HepG2 (cell line): ENCODE data around the gene LRPPRC. TPM values are rescaled to one million over a fixed set of nuclear protein-coding genes. Genes with fewer than 3 reads are reported as not detected.

ENCODE experiments used
- ATAC-seq: fragments of 200-7000 bp; cut with Tn5 transposase; 3 replicates; pipeline ENCODE4 v1.9.1; 2020; ENCODE audit warnings: mild to moderate bottlenecking, moderate library complexity
- BruUV-seq: library from RNA; stranded (reverse); fragments of 400-500 nt; replicated peaks from 2 replicates; lab custom pipeline; 2021; lab: Mats Ljungman, UMichigan
- CTCF ChIA-PET: fragments of 300-600 bp; formaldehyde crosslinking; extraction: SDS; loops from one replicate; lab custom pipeline; 2021; ENCODE audit warnings: low total read pairs, inconsistent platforms, low intra/inter-chr PET ratio; lab: Yijun Ruan, JAX
- POLR2A ChIA-PET: fragments of 350-600 bp; sonication (Branson Sonifier 250); formaldehyde crosslinking; loops from one replicate; lab custom pipeline; 2020; ENCODE audit warnings: antibody characterized with exemption, inconsistent platforms; lab: Yijun Ruan, JAX
- DNase-seq: peaks from one replicate; pipeline ENCODE4 v3.0.0-alpha.2; 2015; ENCODE audit warnings: low spot score
- FAIRE-seq: peaks from 3 replicates; lab custom pipeline; 2011; peaks lifted over from hg19 to GRCh38; lab: Jason Lieb, UNC
- H2AFZ ChIP-seq: one replicate; pipeline ENCODE4 v1.6.1; 2011; ENCODE audit warnings: low read length, inconsistent platforms
- H3K27ac ChIP-seq: fragments of 300-600 bp; 3 replicates; pipeline ENCODE4 v1.8.0; 2011; ENCODE audit warnings: mixed run types, mild to moderate bottlenecking, mixed read lengths, low read length, inconsistent platforms; ENCODE audit not compliant: insufficient read depth; ENCODE audit errors: extremely low read length
- H3K27me3 ChIP-seq, 2 experiments: fragments of 200-600 bp in 1 of 2; 2 replicates in 1 of 2; 3 replicates in 1 of 2; pipeline versions ENCODE4 v1.6.0 to v1.8.0; 2011; ENCODE audit warnings: low read length in 2 of 2, mild to moderate bottlenecking in 2 of 2, moderate library complexity in 2 of 2, inconsistent platforms in 1 of 2; ENCODE audit not compliant: insufficient read depth in 2 of 2, control insufficient read depth in 1 of 2
- H3K36me3 ChIP-seq, 2 experiments: fragments of 200-600 bp in 1 of 2; replicated peaks in 1 of 2; 2 replicates in 1 of 2; 3 replicates in 1 of 2; pipeline versions ENCODE4 v1.5.1 to v1.8.0; 2011; ENCODE audit warnings: low read length in 2 of 2, inconsistent platforms in 1 of 2; ENCODE audit not compliant: insufficient read depth in 2 of 2, control insufficient read depth in 1 of 2
- H3K4me1 ChIP-seq: 2 replicates; pipeline ENCODE4 v1.5.1; 2012; ENCODE audit warnings: low read length, inconsistent platforms; ENCODE audit not compliant: insufficient read depth
- H3K4me2 ChIP-seq: 2 replicates; pipeline ENCODE4 v1.6.0; 2011; ENCODE audit warnings: low read depth, low read length, inconsistent platforms
- H3K4me3 ChIP-seq, 3 experiments: fragments of 200-600 bp in 1 of 3; sonication (generic), shearing (Covaris generic) in 1 of 3; replicated peaks in 1 of 3; 2 replicates each; pipeline ENCODE4 v1.5.1; 2011 to 2016; ENCODE audit warnings: low read length in 3 of 3, inconsistent platforms in 2 of 3, low read depth in 2 of 3, mild to moderate bottlenecking in 2 of 3, control low read depth in 1 of 3, mixed read lengths in 1 of 3; ENCODE audit not compliant: insufficient read depth in 1 of 3
- H3K79me2 ChIP-seq: one replicate; pipeline ENCODE4 v1.6.1; 2011; ENCODE audit warnings: low read length, inconsistent platforms; ENCODE audit not compliant: insufficient read depth
- H3K9ac ChIP-seq: 2 replicates; pipeline ENCODE4 v1.6.0; 2011; ENCODE audit warnings: mild to moderate bottlenecking, low read depth, low read length, inconsistent platforms; ENCODE audit not compliant: insufficient read depth
- H3K9me3 ChIP-seq: 2 replicates; pipeline ENCODE4 v1.5.1; 2012; ENCODE audit warnings: mild to moderate bottlenecking, low read length
- H4K20me1 ChIP-seq: 2 replicates; pipeline ENCODE4 v1.6.0; 2011; ENCODE audit warnings: inconsistent platforms, mild to moderate bottlenecking, low read length, moderate library complexity; ENCODE audit not compliant: insufficient read depth
- ATF5 ChIP-seq: sonication (generic); formaldehyde crosslinking; IDR thresholded peaks from 2 replicates; pipeline ENCODE4 v1.4.0; 2020; ENCODE audit warnings: mild to moderate bottlenecking, low read depth, missing genetic modification reagents
- FIP1L1 ChIP-seq: fragments of 200-400 bp; formaldehyde crosslinking; IDR thresholded peaks from 2 replicates; pipeline ENCODE4 v1.6.1; 2018; ENCODE audit warnings: low read depth, mild to moderate bottlenecking, low read length, moderate library complexity, borderline replicate concordance; ENCODE audit not compliant: insufficient read depth
- GZF1 ChIP-seq: sonication (generic); formaldehyde crosslinking; IDR thresholded peaks from 2 replicates; pipeline ENCODE4 v1.5.1; 2020; ENCODE audit warnings: mild to moderate bottlenecking, missing genetic modification reagents
- HHEX ChIP-seq: IDR thresholded peaks from 2 replicates; pipeline ENCODE4 v1.6.1; 2016; ENCODE audit warnings: control low read depth
- HMGXB4 ChIP-seq, 2 experiments: sonication (generic) in 1 of 2; formaldehyde crosslinking in 1 of 2; IDR thresholded peaks; 2 replicates each; pipeline versions ENCODE4 v1.4.0 to v1.6.1; 2018 to 2020; ENCODE audit warnings: missing genetic modification reagents in 2 of 2, borderline replicate concordance in 1 of 2, low read depth in 1 of 2, mild to moderate bottlenecking in 1 of 2, missing biosample characterization in 1 of 2
- NKX3-1 ChIP-seq: sonication (generic); formaldehyde crosslinking; IDR thresholded peaks from 2 replicates; pipeline ENCODE4 v1.5.0; 2020; ENCODE audit warnings: missing genetic modification reagents
- PCBP1 ChIP-seq: fragments of 200-400 bp; formaldehyde crosslinking; IDR thresholded peaks from 2 replicates; pipeline ENCODE4 v1.6.1; 2017; ENCODE audit warnings: mild to moderate bottlenecking, low read depth, low read length, borderline replicate concordance
- RBFOX2 ChIP-seq: fragments of 200-400 bp; formaldehyde crosslinking; IDR thresholded peaks from 2 replicates; pipeline ENCODE4 v1.6.1; 2017; ENCODE audit warnings: low read depth, mild to moderate bottlenecking, low read length
- STAT5B ChIP-seq: sonication (generic); formaldehyde crosslinking; IDR thresholded peaks from 2 replicates; pipeline ENCODE4 v1.4.0; 2020; ENCODE audit warnings: missing genetic modification reagents
- XRCC5 ChIP-seq: fragments of 200-400 bp; formaldehyde crosslinking; optimal IDR thresholded peaks from 2 replicates; pipeline ENCODE3; 2017; ENCODE audit warnings: mild to moderate bottlenecking, low read length
- ZFY ChIP-seq: sonication (generic); formaldehyde crosslinking; IDR thresholded peaks from 2 replicates; pipeline ENCODE4 v1.4.0; 2020; ENCODE audit warnings: missing genetic modification reagents
- ZNF160 ChIP-seq: sonication (generic); formaldehyde crosslinking; IDR thresholded peaks from 2 replicates; pipeline ENCODE4 v1.8.0; 2022; ENCODE audit warnings: mild to moderate bottlenecking, inconsistent platforms, missing genetic modification reagents
- ZNF567 ChIP-seq: sonication (generic); formaldehyde crosslinking; IDR thresholded peaks from 2 replicates; pipeline ENCODE4 v1.8.1; 2023; ENCODE audit warnings: mild to moderate bottlenecking, missing genetic modification reagents, borderline replicate concordance
- ZNF580 ChIP-seq: IDR thresholded peaks from 2 replicates; pipeline ENCODE4 v1.6.1; 2016; ENCODE audit warnings: low read depth, borderline replicate concordance
- whole genome bisulfite sequencing: methylation state at CpG from one replicate; pipeline ENCODE4 v1.1.6; 2017; ENCODE audit warnings: low lambda C conversion rate; 5-methylcytosine and 5-hydroxymethylcytosine counted together
- in situ Hi-C: cut with HindIII; loops from 2 replicates; pipeline ENCODE4 v1.10.0; 2017; ENCODE audit warnings: low pct_unique_long_range_greater_than_20kb; ENCODE audit not compliant: extremely low pct_ligation_motif_present
- intact Hi-C: fragments of 100-400 bp; cut with micrococcal nuclease; formaldehyde crosslinking; loops from one replicate; pipeline ENCODE4 v1.10.0; 2022; ENCODE audit not compliant: unreplicated experiment
- polyA plus RNA-seq, 8 experiments: library from polyadenylated mRNA; depleted of rRNA in 3 of 8; stranded (reverse) in 7 of 8; unstranded in 1 of 8; fragments of >200 nt; fragmentation: Illumina TruSeq in 4 of 8; extraction: Trizol in 4 of 8; gene quantifications; 2 replicates each; pipeline versions ENCODE4 v1.2.1 to v1.2.3, GENCODE V29; 2011 to 2016; ENCODE audit warnings: low read depth in 4 of 8, missing spikeins in 1 of 8, mixed read lengths in 1 of 8; ENCODE audit not compliant: insufficient read depth in 1 of 8
- total RNA-seq, 5 experiments: library from RNA; depleted of rRNA; stranded (reverse); fragments of >200 nt; fragmentation: Illumina TruSeq; extraction: Trizol; gene quantifications; 2 replicates each; pipeline ENCODE4 v1.2.3, GENCODE V29; 2016; ENCODE audit warnings: low read depth in 1 of 5

Gene LRPPRC
- total and polyA plus RNA-seq, 2 of the 13 experiments (the other 11 are each of a cell fraction or from before 2014, with no cell fraction given), result 117 to 167 TPM

GRCh38 chr2:43927442-43927841 is 68.3 kb downstream of the LRPPRC start:
- Histone ChIP-seq H3K9ac (no peak overlapping the region), H3K27me3 (no peaks in the 10 kb centered on the region), H3K27ac (no peak overlapping the region), H3K79me2 (no peaks in the 10 kb centered on the region), H3K4me2 (no peak overlapping the region), H3K4me3 (no peak overlapping the region), H3K9me3 (no peaks in the 10 kb centered on the region), H4K20me1 (no peaks in the 10 kb centered on the region), H3K36me3 (peaks cover 13 to 76% of the 10 kb centered on the region in 2 experiments), H2AFZ (no peak overlapping the region), H3K4me1 (no peaks in the 10 kb centered on the region)
- ChIA-PET CTCF (no interaction called here), POLR2A (no interaction called here)
- no peak for DNase-seq
- TF ChIP-seq HHEX (CRISPR knock-in tag), result no peak
- WGBS, result 97% methylated on average over 4 of the region's 4 CpGs
- intact Hi-C loops (no loop called here), in situ Hi-C loops (no loop called here)
- no peak for ATAC-seq
- BruUV-seq, result no TSS peak
- FAIRE-seq, result no peak

- no peak for ATAC-seq
- CTCF ChIA-PET, result no interaction called here
- no peaks in the 10 kb centered on the region for H3K9me3 ChIP-seq
- no peaks in the 10 kb centered on the region for H3K4me1 ChIP-seq
- no peak for TF ChIP-seq NKX3-1
- no peak for TF ChIP-seq ZFY (CRISPR knock-in tag)
- no peak for TF ChIP-seq ZNF160 (CRISPR knock-in tag)
- TF ChIP-seq RBFOX2, result no peak
- no peak for TF ChIP-seq ATF5 (CRISPR knock-in tag)
- TF ChIP-seq PCBP1, result no peak
- no peak for TF ChIP-seq GZF1 (CRISPR knock-in tag)
- TF ChIP-seq HMGXB4 (CRISPR knock-in tag; IDR thresholded peaks at IDR 0.05; ENCODE audit: borderline replicate concordance in 1 of 2, low read depth in 1 of 2), result no peak
- no peak for TF ChIP-seq STAT5B (CRISPR knock-in tag)
- no peak for TF ChIP-seq FIP1L1
- no peak for TF ChIP-seq ZNF580 (CRISPR knock-in tag)
- no peak for TF ChIP-seq ZNF567 (CRISPR knock-in tag)
- no peak for TF ChIP-seq XRCC5
- TF ChIP-seq, all 625 proteins: peak for 0
- Histone ChIP-seq H3K27me3 (no peaks in the 10 kb centered on the region), H2AFZ (no peak overlapping the region), H4K20me1 (no peaks in the 10 kb centered on the region), H3K36me3 (peaks cover 17 to 76% of the 10 kb centered on the region in 2 experiments), H3K27ac (no peak overlapping the region), H3K79me2 (no peaks in the 10 kb centered on the region), H3K4me3 (no peak overlapping the region), H3K4me2 (no peak overlapping the region), H3K9ac (no peak overlapping the region)
- in situ Hi-C loops, result no loop called here
- no TSS peak for BruUV-seq
- WGBS, result 99% methylated on average over 4 of the region's 4 CpGs
- FAIRE-seq (no peak), DNase-seq (no peak)
- intact Hi-C loops, result no loop called here
- POLR2A ChIA-PET, result no interaction called here
Measured at GRCh38 chr2:43925431-43925830, 70.4 kb downstream of the LRPPRC start.
